GM12873 (cell line): ENCODE measurements around the gene ZSCAN29.

Experiments
- TF ChIP-seq, protein P1 (sequence below): IDR thresholded peaks from 2 replicates; pipeline ENCODE4 v1.5.1; 2012; ENCODE audit warnings: low read depth, mild to moderate bottlenecking, moderate library complexity, low read length, control low read depth; ENCODE audit not compliant: insufficient read depth; ENCODE audit errors: missing control alignments

The ZSCAN29 gene

DNA sequence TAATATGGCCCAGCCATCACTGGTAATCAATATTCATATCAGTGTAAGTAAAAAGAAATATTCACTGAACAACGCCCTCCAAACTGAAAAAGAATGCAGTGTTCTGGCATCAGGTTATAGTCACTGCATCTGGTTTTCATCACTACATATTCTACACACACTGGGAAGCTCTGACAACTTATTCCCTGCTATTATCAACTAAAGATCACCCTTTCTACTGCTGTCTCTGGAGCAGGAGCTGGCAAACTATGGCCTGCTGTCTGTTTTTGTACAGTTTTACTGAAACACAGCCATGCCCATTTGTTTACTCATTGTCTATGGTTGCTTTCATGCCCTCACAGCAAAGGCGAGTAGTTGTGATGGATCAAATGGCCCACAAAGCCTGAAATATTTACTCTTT is 35.3 kb upstream of the ZSCAN29 start:
- TF ChIP-seq, protein P1, sequence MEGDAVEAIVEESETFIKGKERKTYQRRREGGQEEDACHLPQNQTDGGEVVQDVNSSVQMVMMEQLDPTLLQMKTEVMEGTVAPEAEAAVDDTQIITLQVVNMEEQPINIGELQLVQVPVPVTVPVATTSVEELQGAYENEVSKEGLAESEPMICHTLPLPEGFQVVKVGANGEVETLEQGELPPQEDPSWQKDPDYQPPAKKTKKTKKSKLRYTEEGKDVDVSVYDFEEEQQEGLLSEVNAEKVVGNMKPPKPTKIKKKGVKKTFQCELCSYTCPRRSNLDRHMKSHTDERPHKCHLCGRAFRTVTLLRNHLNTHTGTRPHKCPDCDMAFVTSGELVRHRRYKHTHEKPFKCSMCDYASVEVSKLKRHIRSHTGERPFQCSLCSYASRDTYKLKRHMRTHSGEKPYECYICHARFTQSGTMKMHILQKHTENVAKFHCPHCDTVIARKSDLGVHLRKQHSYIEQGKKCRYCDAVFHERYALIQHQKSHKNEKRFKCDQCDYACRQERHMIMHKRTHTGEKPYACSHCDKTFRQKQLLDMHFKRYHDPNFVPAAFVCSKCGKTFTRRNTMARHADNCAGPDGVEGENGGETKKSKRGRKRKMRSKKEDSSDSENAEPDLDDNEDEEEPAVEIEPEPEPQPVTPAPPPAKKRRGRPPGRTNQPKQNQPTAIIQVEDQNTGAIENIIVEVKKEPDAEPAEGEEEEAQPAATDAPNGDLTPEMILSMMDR = no peak

DNA sequence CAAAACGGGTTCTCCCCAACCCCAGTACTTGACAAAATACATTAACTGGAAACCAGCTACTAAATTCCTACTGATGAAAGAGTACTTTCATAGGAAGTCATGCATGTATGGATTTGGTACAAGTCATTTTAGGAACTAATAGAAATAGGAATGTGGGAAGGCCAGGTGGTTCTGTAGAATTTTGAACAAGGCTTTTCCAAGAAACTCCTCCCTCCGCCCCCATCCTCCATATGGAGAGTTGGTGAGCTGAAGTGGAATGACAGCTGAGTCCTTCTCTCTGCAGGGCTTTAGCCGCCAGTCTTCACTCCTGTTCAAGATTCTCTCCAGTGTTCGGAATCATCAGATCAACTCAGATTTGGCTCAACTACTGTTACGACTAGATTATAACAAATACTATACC is 33.3 kb upstream of the ZSCAN29 start:
- TF ChIP-seq, protein P1 = no peak

DNA sequence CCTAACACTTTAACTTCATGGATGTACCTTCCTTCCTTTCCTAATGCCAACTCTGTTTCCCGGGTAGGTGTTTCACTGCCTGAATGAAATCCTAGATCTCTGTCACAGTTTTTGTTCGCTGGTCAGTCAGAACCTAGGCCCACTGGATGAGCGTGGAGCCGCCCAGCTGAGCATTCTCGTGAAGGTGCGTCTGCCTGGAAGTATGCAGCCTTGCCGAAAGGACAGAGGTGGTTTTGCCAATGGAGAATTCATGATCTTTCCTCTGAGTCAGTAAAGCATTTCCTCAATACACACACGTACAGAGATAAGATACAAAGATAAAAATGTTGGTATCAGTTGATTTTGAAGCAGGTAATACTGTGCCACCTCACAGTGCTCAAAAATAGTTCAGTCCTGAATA is 32.8 kb upstream of the ZSCAN29 start:
- TF ChIP-seq, protein P1 = no peak

DNA sequence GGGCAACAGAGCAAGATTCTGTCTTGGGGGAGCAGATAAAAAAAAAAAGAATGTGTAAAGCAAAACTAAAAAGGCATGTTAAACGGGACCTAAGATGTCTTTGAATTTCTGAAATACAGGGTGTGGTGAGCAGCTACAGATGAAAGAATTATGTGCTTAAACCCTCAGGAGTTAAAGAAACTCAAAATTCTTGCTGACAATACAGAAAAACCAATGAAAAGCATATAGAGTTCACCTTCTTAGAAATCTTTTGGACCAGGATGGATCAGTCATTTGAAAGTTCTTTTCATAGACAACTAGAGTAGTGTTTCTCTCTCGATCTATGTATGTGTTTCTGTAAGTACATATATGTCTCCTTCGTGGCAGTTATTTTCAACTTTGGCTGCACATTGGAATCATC is 31.4 kb upstream of the ZSCAN29 start:
- TF ChIP-seq, protein P1 = no peak

DNA sequence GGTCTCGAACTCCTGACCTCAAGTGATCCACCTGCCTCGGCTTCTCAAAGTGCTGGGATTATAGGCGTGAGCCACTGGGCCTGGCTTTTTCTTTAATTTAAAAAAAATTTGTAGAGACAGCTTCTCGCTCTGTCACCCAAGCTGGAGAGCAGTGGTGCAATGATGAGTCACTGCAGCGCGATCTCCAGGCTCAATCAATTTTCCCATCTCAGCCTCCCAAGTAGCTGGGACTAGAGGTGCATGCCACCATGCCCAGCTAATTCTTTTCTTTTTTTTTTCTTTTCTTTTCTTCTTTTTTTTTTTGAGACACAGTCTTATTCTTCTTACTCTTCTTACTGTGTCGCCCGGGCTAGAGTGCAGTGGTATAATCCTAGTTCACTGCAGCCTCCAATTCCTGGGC is 19.9 kb upstream of the ZSCAN29 start:
- TF ChIP-seq, protein P1 = no peak

DNA sequence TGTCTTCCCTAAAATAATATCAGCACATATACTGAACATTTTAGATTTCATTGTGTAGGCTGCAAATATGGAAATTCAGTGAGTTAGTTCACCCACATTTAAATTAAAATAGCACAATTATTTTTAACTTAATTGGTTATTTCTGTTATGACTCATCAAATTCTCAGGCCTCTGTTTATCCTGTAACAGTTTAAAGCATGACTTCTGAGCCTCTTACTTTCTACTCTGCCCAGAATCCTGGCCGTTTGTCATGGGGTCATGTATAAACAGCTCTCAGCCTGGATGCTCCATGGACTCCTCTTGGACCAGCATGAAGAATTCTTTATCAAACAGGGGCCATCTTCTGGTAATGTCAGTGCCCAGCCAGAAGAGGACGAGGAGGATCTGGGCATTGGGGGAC is 12.2 kb upstream of the ZSCAN29 start:
- TF ChIP-seq, protein P1 = no peak

DNA sequence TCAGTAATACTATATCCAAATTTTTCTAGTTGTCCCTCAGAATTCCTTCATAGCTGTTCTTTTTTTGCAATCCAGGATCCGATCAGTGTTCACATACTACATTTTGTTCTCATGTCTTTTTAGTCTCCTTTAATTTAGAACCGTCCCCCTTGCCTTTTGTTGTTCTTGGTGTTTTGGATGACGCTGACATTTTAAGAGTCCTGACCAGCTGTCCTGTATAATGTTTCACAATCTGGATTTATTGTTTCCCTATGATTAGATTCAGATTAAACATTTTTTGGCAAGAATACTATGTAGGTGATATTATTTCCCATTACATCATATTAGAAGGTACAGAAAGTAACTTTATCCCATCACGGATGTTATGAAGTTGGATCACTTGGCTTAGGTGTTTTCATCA is 11.5 kb upstream of the ZSCAN29 start:
- TF ChIP-seq, protein P1 = no peak

DNA sequence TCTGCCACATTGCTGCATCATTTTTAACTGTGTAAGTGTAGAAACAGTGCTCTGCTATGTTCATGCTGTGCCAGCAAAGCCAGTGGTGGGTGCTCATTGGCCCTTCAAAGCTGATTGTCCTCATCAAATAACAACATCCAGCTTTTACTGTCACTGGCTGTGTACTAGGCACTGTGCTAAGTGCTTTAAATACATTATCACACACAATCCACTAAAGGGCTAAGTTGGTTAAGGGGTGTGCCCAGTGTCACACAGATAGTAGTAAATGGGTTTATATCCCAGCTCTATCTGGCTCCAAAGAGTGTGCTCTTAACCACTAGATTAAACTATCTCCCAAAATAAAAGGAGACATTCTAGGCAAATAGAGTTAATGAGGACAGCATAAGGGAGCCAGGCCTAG is 7.8 kb upstream of the ZSCAN29 start:
- TF ChIP-seq, protein P1 = no peak
